K562 (cell line): ENCODE measurements around the gene SPATS2L. TPM values are rescaled to one million over a fixed set of nuclear protein-coding genes. Genes with fewer than 3 reads are reported as not detected.

Source experiments
- ATAC-seq: fragments of 200-7000 bp; cut with Tn5 transposase; 3 replicates; pipeline ENCODE4 v1.9.1; 2020; ENCODE audit warnings: moderate library complexity
- BruUV-seq: library from RNA; stranded (reverse); fragments of 400-500 nt; replicated peaks from 2 replicates; lab custom pipeline; 2021; lab: Mats Ljungman, UMichigan
- CTCF ChIA-PET: fragments of 300-600 bp; formaldehyde crosslinking; extraction: SDS; loops from one replicate; lab custom pipeline; 2021; ENCODE audit warnings: low intra/inter-chr PET ratio; lab: Yijun Ruan, JAX
- POLR2A ChIA-PET: fragments of 300-600, 350-650 bp; sonication (Branson Sonifier 250); formaldehyde crosslinking; extraction: SDS; loops from one replicate; lab custom pipeline; 2021; ENCODE audit warnings: antibody characterized with exemption, inconsistent platforms; lab: Yijun Ruan, JAX
- DNase-seq, 4 experiments: peaks; one replicate each; pipeline versions ENCODE4 v3.0.0 to v3.0.0-alpha.2; 2011 to 2018; ENCODE audit warnings: low spot score in 3 of 4, mixed read lengths in 3 of 4; ENCODE audit errors: extremely low read depth in 1 of 4
- FAIRE-seq: peaks from 2 replicates; lab custom pipeline; 2011; peaks lifted over from hg19 to GRCh38; lab: Jason Lieb, UNC
- H2AFZ ChIP-seq: 2 replicates; pipeline ENCODE4 v1.6.0; 2011; ENCODE audit warnings: low read depth, low read length, control low read depth, inconsistent platforms
- H3K27ac ChIP-seq: fragments of 200-600 bp; 3 replicates; pipeline ENCODE4 v1.8.0; 2011; ENCODE audit warnings: low read depth, mild to moderate bottlenecking, control low read depth, inconsistent platforms, low read length, moderate library complexity, mixed read lengths; ENCODE audit errors: extremely low read depth
- H3K27me3 ChIP-seq, 2 experiments: fragments of 300-600 bp in 1 of 2; 2 replicates in 1 of 2; 3 replicates in 1 of 2; pipeline versions ENCODE4 v1.6.0 to v1.8.0; 2011; ENCODE audit warnings: inconsistent platforms in 2 of 2, low read length in 2 of 2, mild to moderate bottlenecking in 1 of 2, mixed read lengths in 1 of 2, moderate library complexity in 1 of 2; ENCODE audit not compliant: control insufficient read depth in 2 of 2, insufficient read depth in 2 of 2
- H3K36me3 ChIP-seq: fragments of 300-600 bp; 3 replicates; pipeline ENCODE4 v1.8.0; 2011; ENCODE audit warnings: mild to moderate bottlenecking, low read length, inconsistent platforms; ENCODE audit not compliant: control insufficient read depth, insufficient read depth
- H3K4me1 ChIP-seq, 2 experiments: fragments of 200-600 bp in 1 of 2; replicated peaks in 1 of 2; 2 replicates in 1 of 2; 3 replicates in 1 of 2; pipeline versions ENCODE4 v1.5.1 to v1.8.0; 2011; ENCODE audit warnings: inconsistent platforms in 2 of 2, low read length in 2 of 2, mild to moderate bottlenecking in 1 of 2, mixed read lengths in 1 of 2, moderate library complexity in 1 of 2; ENCODE audit not compliant: control insufficient read depth in 2 of 2, insufficient read depth in 2 of 2
- H3K4me2 ChIP-seq: 2 replicates; pipeline ENCODE4 v1.6.1; 2011; ENCODE audit warnings: low read length, control low read depth, inconsistent platforms, mixed read lengths; ENCODE audit not compliant: insufficient read depth
- H3K4me3 ChIP-seq: fragments of 200-600 bp; sonication (generic), shearing (Covaris generic); 2 replicates; pipeline ENCODE4 v1.5.1; 2016; ENCODE audit warnings: control low read depth, inconsistent platforms
- H3K79me2 ChIP-seq: fragments of 200-600 bp; 3 replicates; pipeline ENCODE4 v1.8.0; 2011; ENCODE audit warnings: low read length, inconsistent platforms; ENCODE audit not compliant: control insufficient read depth, insufficient read depth
- H3K9ac ChIP-seq, 2 experiments: 2 replicates each; pipeline versions ENCODE4 v1.6.0 to v1.6.1; 2011; ENCODE audit warnings: low read depth in 2 of 2, low read length in 2 of 2, control low read depth in 1 of 2, inconsistent platforms in 1 of 2, mild to moderate bottlenecking in 1 of 2, mixed read lengths in 1 of 2; ENCODE audit not compliant: insufficient read depth in 1 of 2
- H3K9me1 ChIP-seq: one replicate; pipeline ENCODE4 v1.6.0; 2011; ENCODE audit warnings: inconsistent platforms, mild to moderate bottlenecking, low read length, moderate library complexity; ENCODE audit not compliant: control insufficient read depth, insufficient read depth
- H3K9me3 ChIP-seq: replicated peaks from 2 replicates; pipeline ENCODE4 v1.5.1; 2011; ENCODE audit warnings: low read depth, low read length, inconsistent platforms; ENCODE audit not compliant: control insufficient read depth, insufficient read depth
- H4K20me1 ChIP-seq: replicated peaks from 2 replicates; pipeline ENCODE4 v1.6.1; 2011; ENCODE audit warnings: low read length, inconsistent platforms, mixed read lengths; ENCODE audit not compliant: control insufficient read depth, insufficient read depth
- TRIM28 ChIP-seq: fragments of 450-650 bp; IDR thresholded peaks from 2 replicates; pipeline ENCODE4 v1.6.1; 2017
- WGBS: fragments of 100-300 bp; shearing (Covaris generic); methylation state at CpG from one replicate; pipeline ENCODE4 v1.1.6; 2016; ENCODE audit warnings: low coverage, mixed read lengths; ENCODE audit not compliant: insufficient coverage; ENCODE audit errors: missing lambda C conversion rate; 5-methylcytosine and 5-hydroxymethylcytosine counted together
- in situ Hi-C: fragments of 300-500 bp; cut with MboI; formaldehyde crosslinking; loops from 4 replicates; pipeline ENCODE4 v1.15.0; 2018; ENCODE audit warnings: inconsistent platforms, mixed read lengths
- intact Hi-C: fragments of 100-400 bp; cut with micrococcal nuclease; formaldehyde crosslinking; loops from 2 replicates; pipeline ENCODE4 v1.14.2; 2022
- polyA plus RNA-seq, 8 experiments: library from polyadenylated mRNA; depleted of rRNA in 4 of 8; stranded (reverse) in 5 of 8; unstranded in 3 of 8; fragments of >200 nt; fragmentation: Nextera tagmentation in 2 of 8; fragmentation: Illumina TruSeq in 1 of 8; extraction: Ambion mirVana in 2 of 8; extraction: Trizol in 1 of 8; gene quantifications; 2 replicates each; pipeline versions ENCODE4 v1.2.1 to v1.2.3, GENCODE V29; 2011 to 2014; ENCODE audit warnings: inconsistent platforms in 1 of 8, missing spikeins in 1 of 8
- total RNA-seq, 7 experiments: library from RNA; depleted of rRNA in 6 of 7; stranded (reverse); fragments of >200 nt in 6 of 7; fragmentation: Illumina TruSeq in 2 of 7; extraction: Trizol in 2 of 7; gene quantifications; 2 replicates each; pipeline versions ENCODE4 v1.2.1 to v1.2.3, GENCODE V29; 2011 to 2021; ENCODE audit warnings: low replicate concordance in 1 of 7
- TF ChIP-seq, protein P1 (sequence below), 2 experiments: fragments of 450-650 bp in 1 of 2; sonication (generic) in 1 of 2; formaldehyde crosslinking in 1 of 2; IDR thresholded peaks; 2 replicates each; pipeline versions ENCODE4 v1.7.1 to v1.9.0; 2016 to 2022; ENCODE audit warnings: inconsistent platforms in 1 of 2, mild to moderate bottlenecking in 1 of 2, missing genetic modification reagents in 1 of 2

The SPATS2L gene
- total and polyA plus RNA-seq, 9 of the 15 experiments (the other 6 are each of a cell fraction or from before 2014, with no cell fraction given): 11.3 to 41.5 (median 24.9) TPM

GRCh38 chr2:200338692-200339091 lies 32.2 kb downstream of the SPATS2L start:
- ChIA-PET POLR2A (no interaction called here), CTCF (no interaction called here)
- FAIRE-seq (no peak), DNase-seq (no peak), ATAC-seq (no peak)
- H4K20me1 ChIP-seq: no peaks in the 10 kb centered on the region
- H3K79me2 ChIP-seq: no peaks in the 10 kb centered on the region
- H3K27me3 ChIP-seq: no peaks in the 10 kb centered on the region
- no peak overlapping the region for H3K4me3 ChIP-seq
- no peak for TF ChIP-seq TRIM28
- TF ChIP-seq, protein P1, sequence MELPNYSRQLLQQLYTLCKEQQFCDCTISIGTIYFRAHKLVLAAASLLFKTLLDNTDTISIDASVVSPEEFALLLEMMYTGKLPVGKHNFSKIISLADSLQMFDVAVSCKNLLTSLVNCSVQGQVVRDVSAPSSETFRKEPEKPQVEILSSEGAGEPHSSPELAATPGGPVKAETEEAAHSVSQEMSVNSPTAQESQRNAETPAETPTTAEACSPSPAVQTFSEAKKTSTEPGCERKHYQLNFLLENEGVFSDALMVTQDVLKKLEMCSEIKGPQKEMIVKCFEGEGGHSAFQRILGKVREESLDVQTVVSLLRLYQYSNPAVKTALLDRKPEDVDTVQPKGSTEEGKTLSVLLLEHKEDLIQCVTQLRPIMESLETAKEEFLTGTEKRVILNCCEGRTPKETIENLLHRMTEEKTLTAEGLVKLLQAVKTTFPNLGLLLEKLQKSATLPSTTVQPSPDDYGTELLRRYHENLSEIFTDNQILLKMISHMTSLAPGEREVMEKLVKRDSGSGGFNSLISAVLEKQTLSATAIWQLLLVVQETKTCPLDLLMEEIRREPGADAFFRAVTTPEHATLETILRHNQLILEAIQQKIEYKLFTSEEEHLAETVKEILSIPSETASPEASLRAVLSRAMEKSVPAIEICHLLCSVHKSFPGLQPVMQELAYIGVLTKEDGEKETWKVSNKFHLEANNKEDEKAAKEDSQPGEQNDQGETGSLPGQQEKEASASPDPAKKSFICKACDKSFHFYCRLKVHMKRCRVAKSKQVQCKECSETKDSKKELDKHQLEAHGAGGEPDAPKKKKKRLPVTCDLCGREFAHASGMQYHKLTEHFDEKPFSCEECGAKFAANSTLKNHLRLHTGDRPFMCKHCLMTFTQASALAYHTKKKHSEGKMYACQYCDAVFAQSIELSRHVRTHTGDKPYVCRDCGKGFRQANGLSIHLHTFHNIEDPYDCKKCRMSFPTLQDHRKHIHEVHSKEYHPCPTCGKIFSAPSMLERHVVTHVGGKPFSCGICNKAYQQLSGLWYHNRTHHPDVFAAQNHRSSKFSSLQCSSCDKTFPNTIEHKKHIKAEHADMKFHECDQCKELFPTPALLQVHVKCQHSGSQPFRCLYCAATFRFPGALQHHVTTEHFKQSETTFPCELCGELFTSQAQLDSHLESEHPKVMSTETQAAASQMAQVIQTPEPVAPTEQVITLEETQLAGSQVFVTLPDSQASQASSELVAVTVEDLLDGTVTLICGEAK (IDR thresholded peaks at IDR 0.05): peak; percentile 58; the same call in 1 of the 2 replicates
- TF ChIP-seq, protein P1 (CRISPR knock-in tag; IDR thresholded peaks at IDR 0.05): no peak
- WGBS: 63% methylated on average over 4 of the region's 4 CpGs
- H3K27ac ChIP-seq: no peak overlapping the region
- in situ Hi-C loops: no loop called here
- no TSS peak for BruUV-seq
- no peaks in the 10 kb centered on the region for H3K4me1 ChIP-seq
- no peaks in the 10 kb centered on the region for H3K9me3 ChIP-seq
- H3K36me3 ChIP-seq: no peaks in the 10 kb centered on the region; the same call in 2 of the 3 replicates
- H3K9me1 ChIP-seq: no peaks in the 10 kb centered on the region
- intact Hi-C loops: no loop called here
- no peak overlapping the region for H3K9ac ChIP-seq
- no peak overlapping the region for H3K4me2 ChIP-seq
- H2AFZ ChIP-seq: no peak overlapping the region
